OCI-LY3 (cell line): ENCODE results near the gene AGR3.

ENCODE experiments used
- CTCF ChIP-seq: fragments of 200-600, 300-600 bp; sonication (generic); IDR thresholded peaks from 2 replicates; pipeline ENCODE4 v1.5.1; 2014; ENCODE audit warnings: antibody characterized with exemption, low read length, low read depth
- EZH2phosphoT487 ChIP-seq: fragments of 200-600 bp; shearing (Covaris generic); IDR thresholded peaks from 2 replicates; pipeline ENCODE4 v1.6.1; 2018; ENCODE audit warnings: antibody characterized with exemption, mixed run types, low read depth

GRCh38 chr7:16914771-16915170, 33.0 kb upstream of the AGR3 start:
- TF ChIP-seq CTCF = no peak
- TF ChIP-seq EZH2phosphoT487 = no peak
